ENCODE data around the gene TMEM212. TPM values are rescaled to one million over a fixed set of nuclear protein-coding genes. Genes with fewer than 3 reads are reported as not detected.
A peak's percentile ranks its signal among the peaks of the same experiment; 100 is the strongest.

The TMEM212 gene
- total and polyA plus RNA-seq, 9 of the 15 experiments (the other 6 are each of a cell fraction or from before 2014, with no cell fraction given): not detected

DNA sequence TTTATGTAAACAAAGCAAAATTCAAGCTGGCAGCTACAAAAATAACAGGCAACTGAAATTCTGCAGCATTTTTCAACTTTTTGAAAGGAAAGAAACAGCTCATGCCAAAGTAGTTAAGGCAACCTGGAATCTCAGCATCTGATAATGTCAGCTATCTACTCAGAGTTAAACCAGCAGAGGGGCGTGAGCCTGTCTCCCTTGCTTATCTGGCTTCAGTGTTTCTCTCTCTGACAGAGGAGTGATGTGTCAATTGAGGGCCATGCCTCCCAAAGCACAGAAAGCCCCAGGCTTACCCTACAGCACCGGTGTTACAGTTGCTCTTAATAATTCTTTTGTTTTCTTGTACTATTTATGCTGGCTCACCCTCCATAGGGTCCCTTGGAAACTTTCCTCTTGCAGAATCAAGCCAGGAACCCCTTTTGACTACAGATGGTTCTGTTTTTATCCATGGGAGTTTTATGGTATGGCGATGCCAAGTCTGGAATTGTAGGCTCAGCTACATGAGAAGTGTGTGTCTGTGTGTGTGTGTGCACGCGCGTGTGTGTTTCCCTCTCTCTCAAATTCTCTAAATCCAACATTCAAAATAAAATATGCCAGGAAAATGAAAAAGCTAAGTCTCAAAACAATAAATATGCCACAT, 7.3 kb downstream of the TMEM212 start (continued):
- TF ChIP-seq ATF1 (CRISPR knock-in tag; IDR thresholded peaks at IDR 0.05) (no peak), ATF1 (tag; IDR thresholded peaks at IDR 0.05) (no peak), ZFX (CRISPR knock-in tag; IDR thresholded peaks at IDR 0.05) (peak; percentile 29; the same call in 1 of the 2 replicates), CBFA2T2 (conservative IDR thresholded peaks at IDR 0.05) (peak; percentile 28; the same call in 1 of the 2 replicates), ELF4 (CRISPR knock-in tag; IDR thresholded peaks at IDR 0.05) (no peak), ZNF23 (CRISPR knock-in tag; IDR thresholded peaks at IDR 0.05) (no peak), CBX3 (IDR thresholded peaks at IDR 0.05; ENCODE audit: borderline replicate concordance in 1 of 2, low read length in 2 of 2) (no peak)
- TF ChIP-seq, protein P1, sequence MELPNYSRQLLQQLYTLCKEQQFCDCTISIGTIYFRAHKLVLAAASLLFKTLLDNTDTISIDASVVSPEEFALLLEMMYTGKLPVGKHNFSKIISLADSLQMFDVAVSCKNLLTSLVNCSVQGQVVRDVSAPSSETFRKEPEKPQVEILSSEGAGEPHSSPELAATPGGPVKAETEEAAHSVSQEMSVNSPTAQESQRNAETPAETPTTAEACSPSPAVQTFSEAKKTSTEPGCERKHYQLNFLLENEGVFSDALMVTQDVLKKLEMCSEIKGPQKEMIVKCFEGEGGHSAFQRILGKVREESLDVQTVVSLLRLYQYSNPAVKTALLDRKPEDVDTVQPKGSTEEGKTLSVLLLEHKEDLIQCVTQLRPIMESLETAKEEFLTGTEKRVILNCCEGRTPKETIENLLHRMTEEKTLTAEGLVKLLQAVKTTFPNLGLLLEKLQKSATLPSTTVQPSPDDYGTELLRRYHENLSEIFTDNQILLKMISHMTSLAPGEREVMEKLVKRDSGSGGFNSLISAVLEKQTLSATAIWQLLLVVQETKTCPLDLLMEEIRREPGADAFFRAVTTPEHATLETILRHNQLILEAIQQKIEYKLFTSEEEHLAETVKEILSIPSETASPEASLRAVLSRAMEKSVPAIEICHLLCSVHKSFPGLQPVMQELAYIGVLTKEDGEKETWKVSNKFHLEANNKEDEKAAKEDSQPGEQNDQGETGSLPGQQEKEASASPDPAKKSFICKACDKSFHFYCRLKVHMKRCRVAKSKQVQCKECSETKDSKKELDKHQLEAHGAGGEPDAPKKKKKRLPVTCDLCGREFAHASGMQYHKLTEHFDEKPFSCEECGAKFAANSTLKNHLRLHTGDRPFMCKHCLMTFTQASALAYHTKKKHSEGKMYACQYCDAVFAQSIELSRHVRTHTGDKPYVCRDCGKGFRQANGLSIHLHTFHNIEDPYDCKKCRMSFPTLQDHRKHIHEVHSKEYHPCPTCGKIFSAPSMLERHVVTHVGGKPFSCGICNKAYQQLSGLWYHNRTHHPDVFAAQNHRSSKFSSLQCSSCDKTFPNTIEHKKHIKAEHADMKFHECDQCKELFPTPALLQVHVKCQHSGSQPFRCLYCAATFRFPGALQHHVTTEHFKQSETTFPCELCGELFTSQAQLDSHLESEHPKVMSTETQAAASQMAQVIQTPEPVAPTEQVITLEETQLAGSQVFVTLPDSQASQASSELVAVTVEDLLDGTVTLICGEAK (IDR thresholded peaks at IDR 0.05): no peak
- TF ChIP-seq, protein P1 (CRISPR knock-in tag; IDR thresholded peaks at IDR 0.05): no peak
- TF ChIP-seq, protein P2, sequence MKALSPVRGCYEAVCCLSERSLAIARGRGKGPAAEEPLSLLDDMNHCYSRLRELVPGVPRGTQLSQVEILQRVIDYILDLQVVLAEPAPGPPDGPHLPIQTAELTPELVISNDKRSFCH (CRISPR knock-in tag; IDR thresholded peaks at IDR 0.05): no peak
- TF ChIP-seq, protein P2 (tag; IDR thresholded peaks at IDR 0.05): no peak
